Astrocyte of the spinal cord (primary cell): ENCODE measurements around the gene TRPM3.
A peak's percentile ranks its signal among the peaks of the same experiment; 100 is the strongest.

Experiments
- DNase-seq: peaks from one replicate; pipeline ENCODE4 v3.0.0; 2011; ENCODE audit warnings: low read depth, low spot score
- H3K4me3 ChIP-seq: 2 replicates; pipeline ENCODE4 v1.5.1; 2011; ENCODE audit warnings: low read depth, mild to moderate bottlenecking, low read length, moderate library complexity
- in situ Hi-C: cut with HindIII; loops from 2 replicates; pipeline ENCODE4 v1.10.0; 2017; ENCODE audit warnings: low sequenced_read_pairs
- TF ChIP-seq, protein P1 (sequence below): IDR thresholded peaks from 2 replicates; pipeline ENCODE4 v1.5.1; 2012; ENCODE audit warnings: low read depth, mild to moderate bottlenecking, low read length, inconsistent platforms

Gene TRPM3

DNA sequence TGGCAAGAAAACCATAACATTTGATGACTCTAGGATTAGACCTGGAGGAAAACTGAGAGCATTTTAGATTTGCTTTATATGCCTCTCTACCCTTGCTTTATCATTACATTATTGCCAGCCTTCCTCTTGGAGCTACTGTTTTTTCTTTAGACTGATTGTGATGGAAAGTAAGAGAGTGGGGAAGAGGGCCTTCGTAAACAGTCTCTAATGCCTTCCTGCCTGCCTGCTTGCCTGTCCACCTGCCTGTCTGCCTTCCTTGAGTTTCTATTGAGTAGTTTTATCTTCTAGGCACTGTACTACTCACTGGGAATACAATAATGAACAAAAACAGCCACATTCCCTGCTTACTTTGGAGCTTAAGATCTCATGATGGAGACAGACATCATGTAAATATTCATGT, 189.3 kb downstream of the TRPM3 start:
- in situ Hi-C loops: no loop called here
- no peak for DNase-seq
- H3K4me3 ChIP-seq: no peak overlapping the region
- TF ChIP-seq, protein P1, sequence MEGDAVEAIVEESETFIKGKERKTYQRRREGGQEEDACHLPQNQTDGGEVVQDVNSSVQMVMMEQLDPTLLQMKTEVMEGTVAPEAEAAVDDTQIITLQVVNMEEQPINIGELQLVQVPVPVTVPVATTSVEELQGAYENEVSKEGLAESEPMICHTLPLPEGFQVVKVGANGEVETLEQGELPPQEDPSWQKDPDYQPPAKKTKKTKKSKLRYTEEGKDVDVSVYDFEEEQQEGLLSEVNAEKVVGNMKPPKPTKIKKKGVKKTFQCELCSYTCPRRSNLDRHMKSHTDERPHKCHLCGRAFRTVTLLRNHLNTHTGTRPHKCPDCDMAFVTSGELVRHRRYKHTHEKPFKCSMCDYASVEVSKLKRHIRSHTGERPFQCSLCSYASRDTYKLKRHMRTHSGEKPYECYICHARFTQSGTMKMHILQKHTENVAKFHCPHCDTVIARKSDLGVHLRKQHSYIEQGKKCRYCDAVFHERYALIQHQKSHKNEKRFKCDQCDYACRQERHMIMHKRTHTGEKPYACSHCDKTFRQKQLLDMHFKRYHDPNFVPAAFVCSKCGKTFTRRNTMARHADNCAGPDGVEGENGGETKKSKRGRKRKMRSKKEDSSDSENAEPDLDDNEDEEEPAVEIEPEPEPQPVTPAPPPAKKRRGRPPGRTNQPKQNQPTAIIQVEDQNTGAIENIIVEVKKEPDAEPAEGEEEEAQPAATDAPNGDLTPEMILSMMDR: no peak

- TF ChIP-seq, protein P1: no peak
- no peak for DNase-seq
- no peak overlapping the region for H3K4me3 ChIP-seq
- in situ Hi-C loops: no loop called here
These were observed 193.9 kb downstream of the TRPM3 start for GRCh38 chr9:70927530-70927929.

DNA sequence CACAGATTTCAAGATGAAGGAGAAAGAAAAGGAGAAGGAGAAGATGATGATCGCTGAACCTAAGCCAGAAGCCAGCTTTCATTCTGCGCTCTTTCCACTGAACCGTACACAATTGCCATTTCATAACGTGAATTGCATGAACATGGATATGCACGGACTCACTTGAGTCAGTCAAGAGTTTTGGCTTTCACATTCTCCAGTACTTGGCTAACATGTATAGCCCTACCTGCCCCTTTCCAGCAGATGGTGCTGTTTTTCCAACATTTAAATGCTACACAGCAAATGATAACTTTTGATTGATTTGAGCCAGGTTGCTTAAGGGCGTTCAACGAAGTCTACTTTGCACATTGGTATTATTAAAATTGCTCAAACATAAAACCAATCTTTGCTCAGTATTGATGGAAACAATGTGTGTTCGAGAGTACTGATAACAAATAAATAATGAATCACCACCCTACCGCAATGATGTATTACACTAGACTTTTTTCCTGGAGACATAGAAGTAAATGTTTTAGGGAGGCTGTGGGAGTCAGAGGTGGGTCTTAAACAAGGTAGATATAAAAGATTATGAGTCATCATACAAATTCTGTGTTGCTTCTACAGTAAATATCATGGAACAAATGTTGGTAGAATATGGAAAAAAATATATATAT, 196.4 kb downstream of the TRPM3 start:
- peak overlapping the region; percentile 20 for H3K4me3 ChIP-seq
- DNase-seq: peak; percentile 90
- in situ Hi-C loops: no loop called here
- TF ChIP-seq, protein P1: peak; percentile 86

- TF ChIP-seq, protein P1: no peak
- H3K4me3 ChIP-seq: peak overlapping the region; percentile 20
- peak; percentile 90 for DNase-seq
- in situ Hi-C loops: no loop called here
These were observed 197.0 kb downstream of the TRPM3 start for GRCh38 chr9:70924380-70924779.

- no peak overlapping the region for H3K4me3 ChIP-seq
- TF ChIP-seq, protein P1: no peak
- no peak for DNase-seq
- in situ Hi-C loops: no loop called here
These were observed 197.5 kb downstream of the TRPM3 start for GRCh38 chr9:70923961-70924360.

- H3K4me3 ChIP-seq: no peak overlapping the region
- peak; percentile 81 for DNase-seq
- in situ Hi-C loops: no loop called here
- TF ChIP-seq, protein P1: no peak
These were observed 200.3 kb downstream of the TRPM3 start for GRCh38 chr9:70921136-70921535.

- in situ Hi-C loops: no loop called here
- TF ChIP-seq, protein P1: no peak
- H3K4me3 ChIP-seq: no peak overlapping the region
- no peak for DNase-seq
These were observed 204.1 kb downstream of the TRPM3 start for GRCh38 chr9:70917277-70917676.
